Smooth muscle cell (in vitro differentiated cells): ENCODE results near the gene WASHC3. TPM values are rescaled to one million over a fixed set of nuclear protein-coding genes. Genes with fewer than 3 reads are reported as not detected.

Experiments
- DNase-seq: peaks from one replicate; lab custom pipeline; 2025; ENCODE audit not compliant: unreplicated experiment; lab: John Stamatoyannopoulos, UW
- H2AFZ ChIP-seq: fragments of 200-600 bp; sonication (generic); 2 replicates; pipeline ENCODE4 v1.6.0; 2016; ENCODE audit warnings: antibody characterized with exemption, low read depth, mild to moderate bottlenecking
- H3F3A ChIP-seq: fragments of 200-600 bp; sonication (generic); 2 replicates; pipeline ENCODE4 v1.6.0; 2017; ENCODE audit warnings: antibody characterized with exemption, low read depth
- H3K27ac ChIP-seq: fragments of 200-600 bp; sonication (generic); 2 replicates; pipeline ENCODE4 v1.5.1; 2016; ENCODE audit warnings: low read depth, mild to moderate bottlenecking
- H3K27me3 ChIP-seq: fragments of 200-600 bp; sonication (generic); 2 replicates; pipeline ENCODE4 v1.6.1; 2016; ENCODE audit warnings: low read depth, mild to moderate bottlenecking
- H3K36me3 ChIP-seq: fragments of 200-600 bp; sonication (generic); 2 replicates; pipeline ENCODE4 v1.5.1; 2016; ENCODE audit warnings: low read depth
- H3K4me1 ChIP-seq: fragments of 200-600 bp; sonication (generic); 2 replicates; pipeline ENCODE4 v1.5.1; 2016; ENCODE audit warnings: low read depth
- H3K4me2 ChIP-seq: fragments of 200-600 bp; sonication (generic); 2 replicates; pipeline ENCODE4 v1.6.0; 2016; ENCODE audit warnings: mild to moderate bottlenecking
- H3K4me3 ChIP-seq: fragments of 200-600 bp; sonication (generic); 2 replicates; pipeline ENCODE4 v1.5.1; 2016; ENCODE audit warnings: mild to moderate bottlenecking
- H3K79me2 ChIP-seq: fragments of 200-600 bp; sonication (generic); 2 replicates; pipeline ENCODE4 v1.6.0; 2016; ENCODE audit warnings: low read depth, mild to moderate bottlenecking
- H3K9ac ChIP-seq: fragments of 200-600 bp; sonication (generic); 2 replicates; pipeline ENCODE4 v1.6.0; 2016; ENCODE audit warnings: low read depth
- H3K9me3 ChIP-seq: fragments of 200-600 bp; sonication (generic); replicated peaks from 2 replicates; pipeline ENCODE4 v1.5.1; 2016; ENCODE audit warnings: low read depth
- H4K20me1 ChIP-seq: fragments of 200-600 bp; sonication (generic); 2 replicates; pipeline ENCODE4 v1.6.0; 2016; ENCODE audit warnings: low read depth
- CTCF ChIP-seq: fragments of 200-600 bp; sonication (generic); IDR thresholded peaks from 2 replicates; pipeline ENCODE4 v1.5.1; 2017; ENCODE audit warnings: borderline replicate concordance, mild to moderate bottlenecking, antibody characterized with exemption; ENCODE audit not compliant: insufficient read depth, poor library complexity, severe bottlenecking
- WGBS: methylation state at CpG from one replicate; pipeline ENCODE4 v1.1.7; 2016; ENCODE audit warnings: low lambda C conversion rate; 5-methylcytosine and 5-hydroxymethylcytosine counted together
- polyA plus RNA-seq: library from polyadenylated mRNA; unstranded; fragments of >200 nt; fragmentation: Nextera tagmentation; extraction: Ambion mirVana; gene quantifications from 2 replicates; pipeline ENCODE4 v1.2.1, GENCODE V29; 2016
- total RNA-seq: library from RNA; depleted of rRNA; stranded (reverse); fragments of >200 nt; gene quantifications from 2 replicates; pipeline ENCODE4 v1.2.3, GENCODE V29; 2014

WASHC3 gene
- total and polyA plus RNA-seq, 2 experiments from 2014 or later, result 53.2 to 70.1 TPM

GRCh38 chr12:102005256-102005655 is 56.5 kb downstream of the WASHC3 start:
- Histone ChIP-seq H3K27ac (no peak overlapping the region), H3K4me3 (no peak overlapping the region), H3K4me2 (no peak overlapping the region), H4K20me1 (no peaks in the 10 kb centered on the region), H3K9me3 (no peaks in the 10 kb centered on the region), H3F3A (no peaks in the 10 kb centered on the region), H3K36me3 (no peaks in the 10 kb centered on the region), H2AFZ (no peak overlapping the region), H3K4me1 (no peaks in the 10 kb centered on the region), H3K79me2 (no peaks in the 10 kb centered on the region), H3K27me3 (no peaks in the 10 kb centered on the region), H3K9ac (no peak overlapping the region)
- TF ChIP-seq CTCF, result no peak
- 91% methylated on average over 5 of the region's 5 CpGs for WGBS
- no peak for DNase-seq

GRCh38 chr12:101997102-101997501 is 64.7 kb downstream of the WASHC3 start:
- no peak overlapping the region for H2AFZ ChIP-seq
- TF ChIP-seq CTCF, result no peak
- no peaks in the 10 kb centered on the region for H4K20me1 ChIP-seq
- H3K4me1 ChIP-seq, result no peaks in the 10 kb centered on the region
- no peak overlapping the region for H3K4me2 ChIP-seq
- no peaks in the 10 kb centered on the region for H3K79me2 ChIP-seq
- H3K4me3 ChIP-seq, result no peak overlapping the region
- no peak for DNase-seq
- H3K27me3 ChIP-seq, result no peaks in the 10 kb centered on the region
- H3F3A ChIP-seq, result no peaks in the 10 kb centered on the region
- no peak overlapping the region for H3K27ac ChIP-seq
- WGBS, result 91% methylated on average over 5 of the region's 5 CpGs
- no peaks in the 10 kb centered on the region for H3K9me3 ChIP-seq
- H3K36me3 ChIP-seq, result no peaks in the 10 kb centered on the region
- H3K9ac ChIP-seq, result no peak overlapping the region

- no peaks in the 10 kb centered on the region for H3K79me2 ChIP-seq
- TF ChIP-seq CTCF, result no peak
- 88% methylated on average over 4 of the region's 4 CpGs for WGBS
Measured at GRCh38 chr12:101995684-101996083, 66.1 kb downstream of the WASHC3 start.

GRCh38 chr12:101992091-101992490 is 69.7 kb downstream of the WASHC3 start:
- Histone ChIP-seq H3K27me3 (peaks cover 2% of the 10 kb centered on the region), H3K4me2 (no peak overlapping the region), H3K36me3 (no peaks in the 10 kb centered on the region), H4K20me1 (no peaks in the 10 kb centered on the region), H3K4me1 (no peaks in the 10 kb centered on the region), H3K9ac (no peak overlapping the region), H3K4me3 (no peak overlapping the region), H3K9me3 (no peaks in the 10 kb centered on the region), H3K27ac (no peak overlapping the region), H2AFZ (no peak overlapping the region), H3F3A (no peaks in the 10 kb centered on the region), H3K79me2 (no peaks in the 10 kb centered on the region)
- no peak for TF ChIP-seq CTCF
- no peak for DNase-seq
- WGBS, result 84% methylated on average over 2 of the region's 2 CpGs

More at GRCh38 chr12:101995684-101996083, 66.1 kb downstream of the WASHC3 start:
- H4K20me1 ChIP-seq, result no peaks in the 10 kb centered on the region
- DNase-seq, result no peak
- H3K9ac ChIP-seq, result no peak overlapping the region
- no peaks in the 10 kb centered on the region for H3K9me3 ChIP-seq
- no peaks in the 10 kb centered on the region for H3F3A ChIP-seq
- no peaks in the 10 kb centered on the region for H3K36me3 ChIP-seq
- no peaks in the 10 kb centered on the region for H3K4me1 ChIP-seq
- H3K4me2 ChIP-seq, result no peak overlapping the region
- H3K27ac ChIP-seq, result no peak overlapping the region
- H3K27me3 ChIP-seq, result no peaks in the 10 kb centered on the region
- H2AFZ ChIP-seq, result no peak overlapping the region
- H3K4me3 ChIP-seq, result no peak overlapping the region
